Calu3 (cell line): ENCODE results near the gene TRIM4. TPM values are rescaled to one million over a fixed set of nuclear protein-coding genes. Genes with fewer than 3 reads are reported as not detected.

Source experiments
- BruUV-seq: library from RNA; stranded (reverse); fragments of 400-500 nt; replicated peaks from 2 replicates; lab custom pipeline; 2021; lab: Mats Ljungman, UMichigan
- CTCF ChIA-PET: fragments of 300-600 bp; sonication (Branson Sonifier 250); formaldehyde crosslinking; loops from one replicate; lab custom pipeline; 2022; ENCODE audit warnings: antibody characterized with exemption; lab: Charles Lee
- DNase-seq: peaks from one replicate; pipeline ENCODE4 v3.0.0; 2022
- H3K27ac Mint-ChIP-seq: one replicate; pipeline ENCODE4 v1.8.0; 2022; ENCODE audit warnings: mixed read lengths; ENCODE audit not compliant: unreplicated experiment
- H3K27me3 Mint-ChIP-seq: one replicate; pipeline ENCODE4 v1.8.0; 2022; ENCODE audit warnings: mixed read lengths; ENCODE audit not compliant: unreplicated experiment
- H3K36me3 Mint-ChIP-seq: one replicate; pipeline ENCODE4 v1.8.0; 2022; ENCODE audit warnings: mild to moderate bottlenecking, moderate library complexity, mixed read lengths; ENCODE audit not compliant: insufficient read depth, unreplicated experiment
- H3K4me1 Mint-ChIP-seq: one replicate; pipeline ENCODE4 v1.8.0; 2022; ENCODE audit warnings: mild to moderate bottlenecking, low read depth, mixed read lengths; ENCODE audit not compliant: unreplicated experiment
- H3K4me3 Mint-ChIP-seq: one replicate; pipeline ENCODE4 v1.8.0; 2022; ENCODE audit warnings: mild to moderate bottlenecking, low read depth, moderate library complexity, mixed read lengths; ENCODE audit not compliant: unreplicated experiment
- H3K9me3 Mint-ChIP-seq: one replicate; pipeline ENCODE4 v1.8.0; 2022; ENCODE audit warnings: low read depth, mixed read lengths; ENCODE audit not compliant: unreplicated experiment
- intact Hi-C: fragments of 100-400 bp; cut with micrococcal nuclease; formaldehyde crosslinking; loops from one replicate; pipeline ENCODE4 v1.10.0; 2022; ENCODE audit not compliant: unreplicated experiment
- total RNA-seq: library from RNA; stranded (reverse); gene quantifications from 2 replicates; pipeline ENCODE4 v1.2.3, GENCODE V29; 2022
- TF ChIP-seq, protein P1 (sequence below): fragments of 200-600 bp; IDR thresholded peaks from one replicate; pipeline ENCODE4 v1.8.0; 2022; ENCODE audit warnings: antibody characterized with exemption; ENCODE audit not compliant: unreplicated experiment

Gene TRIM4
- total RNA-seq, 1 experiment from 2014 or later = 16.9 TPM

DNA sequence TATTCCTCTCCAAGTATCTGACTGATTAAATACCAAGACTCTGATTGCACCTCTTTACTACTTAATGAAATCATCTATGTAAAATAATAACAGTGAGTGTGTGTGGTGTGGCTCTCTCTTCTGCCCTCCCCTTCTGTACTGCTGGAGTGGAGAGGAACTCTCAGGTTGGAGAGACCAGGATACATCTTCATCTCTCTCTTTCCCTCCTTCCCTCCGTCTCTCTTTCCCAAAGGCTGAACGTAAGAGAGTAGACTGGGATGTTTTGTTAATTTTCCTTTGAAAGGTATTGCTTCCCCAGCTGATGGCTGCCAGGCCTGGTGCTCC, 10.4 kb upstream of the TRIM4 start:
- no TSS peak for BruUV-seq
- peaks cover 6% of the 10 kb centered on the region for H3K4me1 Mint-ChIP-seq
- no peak overlapping the region for H3K27ac Mint-ChIP-seq
- no peaks in the 10 kb centered on the region for H3K9me3 Mint-ChIP-seq
- peak overlapping the region; percentile 67 for H3K4me3 Mint-ChIP-seq
- intact Hi-C loops = loop anchor here (2.0 to 5.0 kb wide), 2 partner anchors 49 to 63 kb away; no protein-coding TSS in a partner anchor
- DNase-seq = no peak
- H3K27me3 Mint-ChIP-seq = peaks cover 56% of the 10 kb centered on the region
- TF ChIP-seq, protein P1, sequence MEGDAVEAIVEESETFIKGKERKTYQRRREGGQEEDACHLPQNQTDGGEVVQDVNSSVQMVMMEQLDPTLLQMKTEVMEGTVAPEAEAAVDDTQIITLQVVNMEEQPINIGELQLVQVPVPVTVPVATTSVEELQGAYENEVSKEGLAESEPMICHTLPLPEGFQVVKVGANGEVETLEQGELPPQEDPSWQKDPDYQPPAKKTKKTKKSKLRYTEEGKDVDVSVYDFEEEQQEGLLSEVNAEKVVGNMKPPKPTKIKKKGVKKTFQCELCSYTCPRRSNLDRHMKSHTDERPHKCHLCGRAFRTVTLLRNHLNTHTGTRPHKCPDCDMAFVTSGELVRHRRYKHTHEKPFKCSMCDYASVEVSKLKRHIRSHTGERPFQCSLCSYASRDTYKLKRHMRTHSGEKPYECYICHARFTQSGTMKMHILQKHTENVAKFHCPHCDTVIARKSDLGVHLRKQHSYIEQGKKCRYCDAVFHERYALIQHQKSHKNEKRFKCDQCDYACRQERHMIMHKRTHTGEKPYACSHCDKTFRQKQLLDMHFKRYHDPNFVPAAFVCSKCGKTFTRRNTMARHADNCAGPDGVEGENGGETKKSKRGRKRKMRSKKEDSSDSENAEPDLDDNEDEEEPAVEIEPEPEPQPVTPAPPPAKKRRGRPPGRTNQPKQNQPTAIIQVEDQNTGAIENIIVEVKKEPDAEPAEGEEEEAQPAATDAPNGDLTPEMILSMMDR = no peak
- peaks cover 4% of the 10 kb centered on the region for H3K36me3 Mint-ChIP-seq
- CTCF ChIA-PET = interaction anchor here (0.9 to 1.4 kb wide), 4 partner anchors 10 to 64 kb away, joined by 3 to 4 read pairs (median 4); partner anchors contain the start of genes AZGP1 and TRIM4

DNA sequence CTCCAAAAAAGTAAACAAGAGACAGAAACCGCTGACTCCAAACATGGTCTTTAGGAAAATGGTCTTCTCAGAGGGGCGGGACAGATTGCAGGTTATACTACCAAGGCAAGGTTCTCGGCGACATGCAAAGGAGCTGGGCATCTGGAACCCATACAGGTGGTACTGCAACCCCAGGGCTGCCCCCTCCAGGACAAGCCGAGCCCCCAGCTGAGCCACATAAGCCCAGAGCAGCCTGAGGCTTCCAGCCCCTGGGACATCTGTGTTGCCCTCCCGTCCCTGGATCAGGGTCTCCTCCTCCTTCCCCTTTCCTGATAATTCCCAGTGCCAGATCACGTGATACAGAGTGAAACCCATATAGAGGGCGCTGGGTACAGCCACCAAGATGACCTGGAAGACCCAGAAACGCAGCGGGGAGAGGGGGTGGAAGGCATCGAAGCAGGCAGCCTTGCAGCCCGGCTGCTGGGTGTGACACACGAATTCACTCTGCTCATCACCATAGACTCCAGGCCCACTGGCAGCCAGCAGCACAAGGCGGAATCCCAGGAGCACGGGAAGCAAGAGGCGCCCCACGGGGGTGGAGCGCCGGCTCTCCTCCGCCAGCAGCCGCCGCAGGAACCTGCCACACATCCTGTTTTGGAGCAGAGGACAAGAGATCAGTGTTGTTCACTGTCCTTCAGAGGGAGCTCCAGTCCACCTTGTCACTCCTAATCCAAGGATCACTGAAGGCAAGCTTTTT, 9.8 kb upstream of the TRIM4 start, which contains the start of gene GJC3:
GJC3 (minus strand) TSS at position 627 of the 736 bp plus-strand sequence; CDS start at position 627, 0 bp downstream.
- BruUV-seq = no TSS peak
- Mint-ChIP-seq H3K4me3 (peak within 1 kb of the TSS; percentile 67), H3K27ac (peak within 1 kb of the TSS; percentile 35), H3K36me3 (peaks cover 4% of the 10 kb centered on the region), H3K4me1 (peaks cover 6% of the 10 kb centered on the region), H3K9me3 (no peaks in the 10 kb centered on the region), H3K27me3 (peaks cover 51% of the 10 kb centered on the region)
- TF ChIP-seq, protein P1 = no peak
- CTCF ChIA-PET = interaction anchor here (0.9 to 1.4 kb wide), 4 partner anchors 9 to 65 kb away, joined by 3 to 4 read pairs (median 4); partner anchors contain the start of genes AZGP1 and TRIM4
- intact Hi-C loops = loop anchor here (2.0 to 5.0 kb wide), 2 partner anchors 50 to 63 kb away; no protein-coding TSS in a partner anchor
- peak; percentile 51 for DNase-seq

DNA sequence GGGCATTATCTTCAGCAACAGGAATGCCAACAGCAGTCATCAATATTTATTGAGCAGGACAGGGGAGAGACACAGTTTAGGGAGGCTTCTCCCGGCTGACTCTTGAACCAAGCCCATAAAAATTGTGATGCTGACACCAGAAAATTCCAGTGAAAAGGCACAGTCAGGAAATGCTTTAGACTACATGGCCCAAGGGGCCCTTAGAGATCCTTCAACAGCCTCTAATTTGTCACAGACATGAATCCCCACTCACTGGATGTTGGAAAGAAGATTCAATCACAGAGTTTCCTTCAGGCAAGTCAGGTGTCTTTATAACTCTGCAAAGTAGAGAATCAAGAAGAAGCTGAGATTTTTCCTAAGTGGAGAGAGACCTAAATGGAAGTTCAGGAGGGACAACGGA, 8.9 kb upstream of the TRIM4 start:
- TF ChIP-seq, protein P1 = no peak
- no TSS peak for BruUV-seq
- intact Hi-C loops = loop anchor here (2.0 to 5.0 kb wide), 2 partner anchors 51 to 64 kb away; no protein-coding TSS in a partner anchor
- H3K27ac Mint-ChIP-seq = peak overlapping the region; percentile 35
- no peak for DNase-seq
- H3K27me3 Mint-ChIP-seq = peaks cover 41% of the 10 kb centered on the region
- no peaks in the 10 kb centered on the region for H3K9me3 Mint-ChIP-seq
- H3K4me3 Mint-ChIP-seq = peak overlapping the region; percentile 67
- peaks cover 4% of the 10 kb centered on the region for H3K36me3 Mint-ChIP-seq
- peaks cover 6% of the 10 kb centered on the region for H3K4me1 Mint-ChIP-seq
- CTCF ChIA-PET = no interaction called here

DNA sequence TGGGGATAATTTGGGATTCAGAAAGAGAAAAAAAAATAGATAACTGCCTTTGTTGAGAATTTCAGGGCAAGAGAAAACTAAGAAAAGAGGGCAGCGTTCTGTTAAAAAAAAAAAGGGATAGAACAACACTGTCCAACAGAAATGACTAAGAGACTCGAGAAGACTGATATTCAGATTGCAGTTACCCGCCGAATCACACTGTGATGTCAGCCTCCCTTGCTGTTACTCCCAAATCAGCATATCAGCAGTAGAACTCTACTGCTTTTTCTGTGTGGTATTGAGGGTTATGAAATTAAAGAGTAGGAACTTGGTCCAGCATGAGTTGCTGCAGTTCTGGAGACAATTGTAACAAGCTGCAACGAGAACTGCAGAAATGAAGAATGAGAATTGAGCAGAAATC, 8.2 kb upstream of the TRIM4 start:
- peaks cover 6% of the 10 kb centered on the region for H3K4me1 Mint-ChIP-seq
- no peak overlapping the region for H3K27ac Mint-ChIP-seq
- CTCF ChIA-PET = no interaction called here
- H3K36me3 Mint-ChIP-seq = peaks cover 4% of the 10 kb centered on the region
- H3K27me3 Mint-ChIP-seq = peaks cover 36% of the 10 kb centered on the region
- TF ChIP-seq, protein P1 = no peak
- no peak for DNase-seq
- intact Hi-C loops = loop anchor here (5.0 kb wide), 1 partner anchor 65 kb away; no protein-coding TSS in a partner anchor
- BruUV-seq = no TSS peak
- no peaks in the 10 kb centered on the region for H3K9me3 Mint-ChIP-seq
- no peak overlapping the region for H3K4me3 Mint-ChIP-seq
